GM12872 (cell line): ENCODE results near the gene GDF7.

Experiments used
- CTCF ChIP-seq: IDR thresholded peaks from 3 replicates; pipeline ENCODE4 v1.5.1; 2011; ENCODE audit warnings: low read depth, mild to moderate bottlenecking, low read length, moderate library complexity; ENCODE audit not compliant: insufficient read depth

Gene GDF7

GRCh38 chr2:20621366-20622295, 45.3 kb upstream of the GDF7 start:
- TF ChIP-seq CTCF: no peak

- no peak for TF ChIP-seq CTCF
Observed at GRCh38 chr2:20622296-20622686, 44.7 kb upstream of the GDF7 start.

- TF ChIP-seq CTCF: no peak
Observed at GRCh38 chr2:20622731-20623130, 44.2 kb upstream of the GDF7 start.

- no peak for TF ChIP-seq CTCF
Observed at GRCh38 chr2:20623241-20623640, 43.7 kb upstream of the GDF7 start.

- no peak for TF ChIP-seq CTCF
Observed at GRCh38 chr2:20623741-20624155, 43.2 kb upstream of the GDF7 start.

GRCh38 chr2:20624156-20624883, 42.6 kb upstream of the GDF7 start:
- TF ChIP-seq CTCF: no peak

GRCh38 chr2:20624884-20625485, 42.0 kb upstream of the GDF7 start:
- TF ChIP-seq CTCF: no peak
